Body of pancreas (tissue), 4 donors: Measurements from ENCODE around the gene ANKRD6. TPM values are rescaled to one million over a fixed set of nuclear protein-coding genes. Genes with fewer than 3 reads are reported as not detected.

Source experiments
- ATAC-seq: fragments of 150-250 bp; one replicate; pipeline ENCODE4 v1.9.1; 2016
- DNase-seq, 4 donors: peaks; one replicate each; pipeline ENCODE4 v3.0.0-alpha.2; 2019
- H3K27ac ChIP-seq, 4 donors: fragments of 200-600 bp; sonication (generic); 1 replicate in 3 of 4; 2 replicates in 1 of 4; pipeline versions ENCODE4 v1.5.1 to v1.6.1; 2016 to 2019; ENCODE audit warnings: mild to moderate bottlenecking in 1 of 4, mixed read lengths in 1 of 4, moderate library complexity in 1 of 4
- H3K27me3 ChIP-seq, 2 donors: fragments of 200-600 bp; sonication (generic); one replicate each; pipeline ENCODE4 v1.6.0; 2016; ENCODE audit warnings: mild to moderate bottlenecking in 1 of 2
- H3K36me3 ChIP-seq, 2 donors: fragments of 200-600 bp; sonication (generic); replicated peaks in 1 of 2; 2 replicates each; pipeline ENCODE4 v1.5.1; 2016; ENCODE audit warnings: low read depth in 2 of 2; ENCODE audit not compliant: insufficient read depth in 1 of 2
- H3K4me1 ChIP-seq: fragments of 200-600 bp; sonication (generic); one replicate; pipeline ENCODE4 v1.6.0; 2016
- H3K4me3 ChIP-seq, 2 donors: fragments of 200-600 bp; sonication (generic); 1 replicate in 1 of 2; 2 replicates in 1 of 2; pipeline ENCODE4 v1.5.1; 2016 to 2019
- H3K9me3 ChIP-seq, 3 donors: fragments of 200-600 bp; sonication (generic); 1 replicate in 2 of 3; 2 replicates in 1 of 3; pipeline ENCODE4 v1.5.1; 2016
- CTCF ChIP-seq, 7 experiments: fragments of 450-650 bp in 4 of 7; fragments of 200-600 bp in 3 of 7; sonication (generic) in 3 of 7; IDR thresholded peaks; one replicate each; pipeline ENCODE4 v1.5.1; 2016 to 2019; ENCODE audit warnings: antibody characterized with exemption in 7 of 7
- POLR2A ChIP-seq, 3 donors: fragments of 450-650 bp; IDR thresholded peaks; one replicate each; pipeline ENCODE4 v1.6.1; 2016; ENCODE audit warnings: antibody characterized with exemption in 3 of 3, mild to moderate bottlenecking in 2 of 3
- WGBS, 2 donors: methylation state at CpG; one replicate each; pipeline ENCODE4 v1.1.5; 2017; 5-methylcytosine and 5-hydroxymethylcytosine counted together
- intact Hi-C: fragments of 100-400 bp; cut with DNase I; formaldehyde crosslinking; loops from one replicate; pipeline ENCODE4 v1.15.1; 2023
- total RNA-seq, 2 donors: library from RNA; depleted of rRNA; stranded (reverse); fragments of >200 nt; gene quantifications; one replicate each; pipeline ENCODE4 v1.1.0, GENCODE V29; 2016

The ANKRD6 gene
- total RNA-seq, 2 donors from 2014 or later: 16.9 to 21.4 TPM

GRCh38 chr6:89596056-89596455 is 163.1 kb downstream of the ANKRD6 start:
- no peak for ATAC-seq
- 89 to 91% methylated on average over 2 of the region's 2 CpGs for WGBS, 2 donors
- intact Hi-C loops: no loop called here

GRCh38 chr6:89596484-89596883 is 163.5 kb downstream of the ANKRD6 start:
- TF ChIP-seq CTCF (IDR thresholded peaks at IDR 0.05) (no peak), POLR2A (IDR thresholded peaks at IDR 0.05) (no peak)
- 93 to 100% methylated on average over 1 of the region's 1 CpG for WGBS, 2 donors
- H3K27me3 ChIP-seq: no peaks in the 10 kb centered on the region
- no peaks in the 10 kb centered on the region for H3K4me1 ChIP-seq
- H3K27ac ChIP-seq: no peak overlapping the region
- intact Hi-C loops: no loop called here
- no peak overlapping the region for H3K4me3 ChIP-seq
- no peaks in the 10 kb centered on the region for H3K36me3 ChIP-seq
- no peaks in the 10 kb centered on the region for H3K9me3 ChIP-seq
- DNase-seq: no peak
- no peak for ATAC-seq

More at GRCh38 chr6:89596056-89596455, 163.1 kb downstream of the ANKRD6 start:
- Histone ChIP-seq H3K4me3 (no peak overlapping the region), H3K27ac (no peak overlapping the region), H3K27me3 (no peaks in the 10 kb centered on the region), H3K4me1 (no peaks in the 10 kb centered on the region), H3K36me3 (no peaks in the 10 kb centered on the region), H3K9me3 (no peaks in the 10 kb centered on the region)
- DNase-seq: no peak
- TF ChIP-seq POLR2A (IDR thresholded peaks at IDR 0.05) (no peak), CTCF (IDR thresholded peaks at IDR 0.05) (no peak)

- Histone ChIP-seq H3K27me3 (no peaks in the 10 kb centered on the region), H3K27ac (no peak overlapping the region), H3K9me3 (no peaks in the 10 kb centered on the region), H3K36me3 (no peaks in the 10 kb centered on the region), H3K4me1 (no peaks in the 10 kb centered on the region), H3K4me3 (no peak overlapping the region)
- WGBS, 2 donors: 61 to 71% methylated on average over 2 of the region's 2 CpGs
- ATAC-seq (no peak), DNase-seq (no peak)
- TF ChIP-seq CTCF (IDR thresholded peaks at IDR 0.05) (no peak), POLR2A (IDR thresholded peaks at IDR 0.05) (no peak)
- intact Hi-C loops: no loop called here
Measured at GRCh38 chr6:89597372-89597771, 164.4 kb downstream of the ANKRD6 start.

- WGBS, 2 donors: 20% methylated on average over 3 of the region's 3 CpGs
- peak in 3 of 4 donors; percentile 12 to 53 (median 16) for DNase-seq
- H3K9me3 ChIP-seq: no peaks in the 10 kb centered on the region
- no peak overlapping the region for H3K4me3 ChIP-seq
- H3K36me3 ChIP-seq: no peaks in the 10 kb centered on the region
- TF ChIP-seq CTCF (IDR thresholded peaks at IDR 0.05): peak in 5 of 7 experiments; percentile 4 to 54 (median 45)
- no peak for TF ChIP-seq POLR2A (IDR thresholded peaks at IDR 0.05)
- intact Hi-C loops: no loop called here
- no peaks in the 10 kb centered on the region for H3K4me1 ChIP-seq
- no peak overlapping the region for H3K27ac ChIP-seq
- ATAC-seq: peak; percentile 91
- H3K27me3 ChIP-seq: no peaks in the 10 kb centered on the region
Measured at GRCh38 chr6:89597988-89598387, 165.0 kb downstream of the ANKRD6 start.

GRCh38 chr6:89599727-89600126 is 166.8 kb downstream of the ANKRD6 start:
- DNase-seq (peak in 1 of 4 donors; percentile 3), ATAC-seq (no peak)
- Histone ChIP-seq H3K9me3 (no peaks in the 10 kb centered on the region), H3K4me3 (no peak overlapping the region), H3K4me1 (no peaks in the 10 kb centered on the region), H3K27me3 (no peaks in the 10 kb centered on the region), H3K27ac (no peak overlapping the region), H3K36me3 (no peaks in the 10 kb centered on the region)
- intact Hi-C loops: no loop called here
- no peak for TF ChIP-seq POLR2A (IDR thresholded peaks at IDR 0.05)
- TF ChIP-seq CTCF (IDR thresholded peaks at IDR 0.05): no peak
- WGBS, 2 donors: 64 to 79% methylated on average over 6 to 7 of the region's 7 CpGs
